ENCODE measurements around the gene ASIC4.
A peak's percentile ranks its signal among the peaks of the same experiment; 100 is the strongest.

ASIC4 gene

DNA sequence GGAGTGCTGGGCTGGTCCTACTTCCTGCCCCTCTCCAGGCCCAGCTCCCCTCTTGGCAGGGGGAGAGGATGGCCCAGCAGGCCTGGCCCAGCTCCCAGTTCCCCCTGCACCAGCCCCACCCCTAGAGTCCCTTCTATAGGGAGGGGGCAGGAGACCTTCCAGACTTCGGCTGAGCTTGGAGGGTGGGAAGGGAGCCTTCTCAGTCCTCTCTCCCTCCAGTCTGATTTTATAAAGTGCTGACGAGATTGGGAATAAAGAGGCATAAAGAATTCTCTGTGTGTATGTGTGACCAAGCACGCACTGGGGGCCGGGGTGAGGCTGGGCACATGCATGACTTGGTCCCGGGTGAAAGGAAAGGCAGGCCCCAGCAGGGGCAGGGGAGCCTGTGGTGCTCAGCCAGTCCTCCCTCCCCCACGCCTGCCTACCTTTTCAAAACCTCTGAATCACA is 24.2 kb downstream of the ASIC4 start:
- Histone ChIP-seq H3K27me3 (ENCODE audit: insufficient read depth, insufficient read length) (peaks cover 4% of the 10 kb centered on the region), H3K9me3 (ENCODE audit: insufficient read depth, low read length) (no peaks in the 10 kb centered on the region), H3K36me3 (ENCODE audit: insufficient read depth, insufficient read length, low read length) (peaks cover 29% of the 10 kb centered on the region), H3K4me3 (ENCODE audit: insufficient read length, low read depth) (no peak overlapping the region), H3K9ac (ENCODE audit: insufficient read length, low read depth) (peak overlapping the region; percentile 59), H3K4me1 (ENCODE audit: insufficient read depth, insufficient read length) (peaks cover 36% of the 10 kb centered on the region)
- DNase-seq (ENCODE audit: low read depth, low spot score): no peak
- TF ChIP-seq SUZ12 (IDR thresholded peaks at IDR 0.05; ENCODE audit: extremely low read depth, insufficient read depth, insufficient read length) (no peak), YY1 (IDR thresholded peaks at IDR 0.05; ENCODE audit: insufficient read depth, insufficient read length) (no peak), ZNF274 (IDR thresholded peaks at IDR 0.05; ENCODE audit: low read depth, low read length) (no peak)

DNA sequence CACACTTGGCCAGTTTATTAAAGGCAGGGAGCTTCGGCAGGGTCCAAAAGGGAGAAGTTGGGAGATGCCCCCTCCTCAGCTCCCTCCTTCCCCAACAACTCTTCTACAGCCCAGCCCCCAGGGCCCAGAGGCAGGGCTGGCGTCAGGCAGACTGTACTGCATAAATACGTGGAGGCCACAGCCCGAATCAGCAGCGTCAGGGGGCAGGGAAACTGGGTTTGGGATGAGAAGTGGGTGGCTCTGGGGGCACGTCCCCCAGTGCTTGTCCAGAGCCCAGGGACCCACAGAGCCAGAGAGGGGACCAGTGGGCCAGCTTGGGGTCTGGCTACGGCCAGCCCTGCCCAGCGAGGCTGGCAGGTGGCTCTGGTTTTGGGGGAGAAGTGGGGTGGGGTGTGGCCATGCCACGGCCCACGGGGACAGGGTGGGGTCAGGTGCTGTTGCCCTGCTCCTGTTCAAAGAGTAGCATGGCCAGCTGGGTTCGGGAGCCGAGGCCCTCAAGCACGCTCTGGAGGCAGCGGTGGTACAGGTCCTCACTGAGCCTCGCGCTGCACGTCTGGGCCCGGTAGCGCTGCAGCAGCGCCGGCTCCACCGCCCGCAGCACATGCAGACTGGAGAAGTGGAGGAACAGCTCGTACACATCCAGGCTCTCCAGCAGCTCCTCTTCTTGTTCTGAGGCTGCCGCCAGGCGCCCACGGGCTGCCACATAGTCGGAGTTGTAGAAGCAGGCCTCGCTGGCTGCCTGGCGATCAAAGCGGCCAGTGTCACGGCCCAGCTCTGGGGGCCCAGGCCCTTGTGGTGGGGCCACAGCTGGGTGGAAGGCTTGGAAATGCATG is 24.9 kb downstream of the ASIC4 start:
- Histone ChIP-seq H3K4me1 (ENCODE audit: insufficient read depth, insufficient read length) (peaks cover 36% of the 10 kb centered on the region), H3K4me3 (ENCODE audit: insufficient read length, low read depth) (no peak overlapping the region), H3K9ac (ENCODE audit: insufficient read length, low read depth) (peak overlapping the region; percentile 52), H3K36me3 (ENCODE audit: insufficient read depth, insufficient read length, low read length) (peaks cover 29% of the 10 kb centered on the region), H3K27me3 (ENCODE audit: insufficient read depth, insufficient read length) (peaks cover 6% of the 10 kb centered on the region), H3K9me3 (ENCODE audit: insufficient read depth, low read length) (no peaks in the 10 kb centered on the region)
- no peak for DNase-seq (ENCODE audit: low read depth, low spot score)
- TF ChIP-seq YY1 (IDR thresholded peaks at IDR 0.05; ENCODE audit: insufficient read depth, insufficient read length): no peak
- no peak for TF ChIP-seq ZNF274 (IDR thresholded peaks at IDR 0.05; ENCODE audit: low read depth, low read length)
- TF ChIP-seq SUZ12 (IDR thresholded peaks at IDR 0.05; ENCODE audit: extremely low read depth, insufficient read depth, insufficient read length): no peak

DNA sequence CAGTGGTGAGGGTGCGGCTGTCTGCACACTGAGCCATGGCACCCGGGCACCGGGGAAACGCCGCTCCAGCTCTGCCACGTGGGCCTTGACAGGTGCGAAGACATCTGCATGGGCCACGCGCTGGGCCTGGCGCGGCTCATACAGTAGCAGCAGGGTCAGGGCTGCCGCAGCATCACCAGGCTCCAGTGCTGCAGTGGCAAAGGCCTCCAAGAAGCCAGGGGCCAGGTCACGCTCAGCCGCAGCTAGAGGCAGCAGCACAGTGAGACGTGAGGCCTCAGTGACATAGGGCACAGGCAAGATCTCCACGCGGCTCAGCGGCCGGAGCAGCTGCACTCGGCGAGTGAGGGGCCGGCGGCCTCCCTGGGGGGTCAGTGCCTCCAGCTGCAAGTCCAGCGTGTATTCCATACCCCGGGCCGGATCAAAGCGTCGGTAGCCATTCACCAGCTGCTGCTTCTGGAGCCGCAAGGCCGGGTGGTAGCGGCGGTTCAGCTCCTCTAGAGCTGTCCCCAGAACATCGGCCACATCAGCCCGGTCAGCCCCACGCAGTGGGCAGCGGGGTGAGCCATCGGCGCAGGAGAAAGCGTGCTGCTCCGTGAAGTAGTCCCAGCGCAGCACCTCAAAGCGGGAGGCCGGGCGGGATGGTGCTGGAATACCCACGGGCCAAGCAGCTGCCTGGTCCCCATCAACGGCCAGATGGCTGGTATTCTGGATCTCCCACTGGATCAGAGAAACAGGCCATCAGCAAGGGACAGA is 25.8 kb downstream of the ASIC4 start:
- no peak overlapping the region for H3K4me3 ChIP-seq (ENCODE audit: insufficient read length, low read depth)

DNA sequence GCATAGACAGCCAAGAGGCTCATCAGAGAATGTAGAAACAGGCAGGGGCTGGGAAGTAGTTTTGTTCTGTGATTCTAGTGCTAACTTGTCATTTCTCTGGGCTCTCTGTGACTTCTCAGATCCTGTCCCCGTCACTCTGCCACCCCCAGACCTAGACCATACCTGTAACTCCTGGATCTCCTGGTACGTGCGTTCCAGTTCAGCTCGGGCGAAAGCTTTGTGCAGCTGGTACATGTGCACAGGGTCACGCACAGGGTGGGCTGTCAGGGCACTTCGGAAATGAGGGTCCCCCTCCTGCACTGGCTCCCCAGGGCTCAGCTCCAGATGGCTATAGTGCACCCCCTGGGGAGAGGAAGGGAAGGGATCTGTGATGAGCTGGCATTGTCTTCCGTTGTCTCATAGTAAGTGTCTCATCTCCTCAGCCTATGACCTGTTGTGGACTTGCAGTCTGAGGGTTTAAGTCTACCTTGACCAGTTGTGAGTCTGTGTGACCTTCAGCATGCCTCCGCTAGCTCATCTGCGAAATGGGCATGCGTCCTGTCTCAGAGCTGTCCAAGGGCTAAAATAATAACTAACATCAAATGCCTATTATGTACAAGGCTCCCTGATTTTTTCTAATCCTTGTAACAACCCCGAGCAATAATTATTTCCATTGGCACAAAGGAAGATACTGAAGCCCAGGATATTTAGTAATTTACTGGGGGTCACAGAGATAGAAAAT is 26.7 kb downstream of the ASIC4 start:
- H3K4me3 ChIP-seq (ENCODE audit: insufficient read length, low read depth): no peak overlapping the region
- no peak overlapping the region for H3K9ac ChIP-seq (ENCODE audit: insufficient read length, low read depth)
- H3K36me3 ChIP-seq (ENCODE audit: insufficient read depth, insufficient read length, low read length): peaks cover 29% of the 10 kb centered on the region
- TF ChIP-seq ZNF274 (IDR thresholded peaks at IDR 0.05; ENCODE audit: low read depth, low read length) (no peak), YY1 (IDR thresholded peaks at IDR 0.05; ENCODE audit: insufficient read depth, insufficient read length) (no peak), SUZ12 (IDR thresholded peaks at IDR 0.05; ENCODE audit: extremely low read depth, insufficient read depth, insufficient read length) (no peak)
- H3K27me3 ChIP-seq (ENCODE audit: insufficient read depth, insufficient read length): peaks cover 24% of the 10 kb centered on the region
- DNase-seq (ENCODE audit: low read depth, low spot score): no peak
- H3K4me1 ChIP-seq (ENCODE audit: insufficient read depth, insufficient read length): peaks cover 32% of the 10 kb centered on the region
- H3K9me3 ChIP-seq (ENCODE audit: insufficient read depth, low read length): no peaks in the 10 kb centered on the region

More for the DNA sequence above, 25.8 kb downstream of the ASIC4 start:
- no peaks in the 10 kb centered on the region for H3K9me3 ChIP-seq (ENCODE audit: insufficient read depth, low read length)
- DNase-seq (ENCODE audit: low read depth, low spot score): no peak
- H3K36me3 ChIP-seq (ENCODE audit: insufficient read depth, insufficient read length, low read length): peaks cover 29% of the 10 kb centered on the region
- TF ChIP-seq YY1 (IDR thresholded peaks at IDR 0.05; ENCODE audit: insufficient read depth, insufficient read length) (no peak), SUZ12 (IDR thresholded peaks at IDR 0.05; ENCODE audit: extremely low read depth, insufficient read depth, insufficient read length) (no peak), ZNF274 (IDR thresholded peaks at IDR 0.05; ENCODE audit: low read depth, low read length) (no peak)
- peaks cover 16% of the 10 kb centered on the region for H3K27me3 ChIP-seq (ENCODE audit: insufficient read depth, insufficient read length)
- H3K4me1 ChIP-seq (ENCODE audit: insufficient read depth, insufficient read length): peaks cover 36% of the 10 kb centered on the region
- H3K9ac ChIP-seq (ENCODE audit: insufficient read length, low read depth): no peak overlapping the region

DNA sequence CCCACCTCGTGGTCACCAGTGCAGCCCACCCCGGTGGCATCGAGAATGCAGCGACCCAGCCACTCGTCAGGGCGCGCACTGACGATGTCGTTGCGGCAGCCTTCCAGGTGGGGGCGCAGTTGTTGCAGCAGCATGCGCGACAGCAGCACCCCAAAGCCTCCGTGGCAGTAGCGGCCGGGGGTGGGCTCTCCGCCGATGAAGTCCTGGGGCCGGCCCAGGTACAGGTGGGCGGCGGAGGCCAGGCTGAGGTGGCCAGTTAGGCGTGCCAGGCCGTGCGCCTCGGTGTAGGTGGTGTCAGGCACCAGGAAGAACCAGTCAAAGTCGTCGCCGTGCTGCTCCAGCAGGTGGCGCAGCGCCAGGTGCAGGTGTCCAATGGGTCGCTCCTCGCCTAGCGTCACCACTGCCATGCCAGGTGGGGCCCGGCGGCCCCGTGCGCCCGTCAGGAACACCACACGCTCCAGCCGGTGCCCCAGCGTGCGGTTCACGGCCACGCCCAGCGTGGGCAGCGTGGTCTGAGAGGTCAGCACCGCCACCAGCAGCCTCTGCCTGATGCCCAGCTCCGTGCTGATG is 27.4 kb downstream of the ASIC4 start:
- H3K4me1 ChIP-seq (ENCODE audit: insufficient read depth, insufficient read length): peaks cover 32% of the 10 kb centered on the region
- peak; percentile 71 for DNase-seq (ENCODE audit: low read depth, low spot score)

DNA sequence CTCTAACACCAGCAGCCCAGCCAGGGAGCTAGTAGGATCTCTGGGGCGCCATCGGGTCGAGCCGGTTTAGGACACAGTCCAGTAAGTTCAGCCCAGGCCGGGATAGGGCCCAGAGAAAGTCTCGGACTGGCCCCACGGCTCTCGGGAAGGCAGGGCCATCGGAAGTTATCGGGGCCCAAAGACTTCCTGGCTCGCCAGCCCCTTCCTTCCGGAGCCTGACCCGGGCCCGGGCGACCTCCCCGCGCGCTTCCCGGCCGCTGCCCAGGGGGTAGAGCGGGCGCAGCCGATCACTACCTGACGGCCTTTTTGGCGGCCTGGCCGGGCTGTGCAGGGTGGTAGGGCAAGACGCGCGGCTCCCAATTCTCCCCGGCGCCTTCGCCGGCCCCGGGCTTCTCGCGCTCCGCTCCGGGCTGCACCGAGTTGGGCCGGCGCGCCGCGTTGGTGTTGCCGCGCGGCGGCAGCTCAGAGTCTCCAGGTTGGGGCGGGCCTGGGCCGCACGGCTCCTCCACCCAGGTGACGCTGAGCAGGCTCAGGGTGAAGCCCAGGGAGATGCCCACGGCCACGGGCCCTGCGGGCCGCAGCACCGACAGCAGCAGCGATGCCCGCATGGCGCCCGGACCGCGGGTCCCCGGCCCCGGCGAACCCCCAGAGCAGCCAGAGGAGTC is 28.8 kb downstream of the ASIC4 start:
- Histone ChIP-seq H3K36me3 (ENCODE audit: insufficient read depth, insufficient read length, low read length) (peaks cover 40% of the 10 kb centered on the region), H3K4me3 (ENCODE audit: insufficient read length, low read depth) (peak overlapping the region; percentile 88), H3K4me1 (ENCODE audit: insufficient read depth, insufficient read length) (peaks cover 20% of the 10 kb centered on the region), H3K27me3 (ENCODE audit: insufficient read depth, insufficient read length) (peaks cover 32% of the 10 kb centered on the region), H3K9ac (ENCODE audit: insufficient read length, low read depth) (peak overlapping the region; percentile 95), H3K9me3 (ENCODE audit: insufficient read depth, low read length) (no peaks in the 10 kb centered on the region)
- no peak for DNase-seq (ENCODE audit: low read depth, low spot score)
- TF ChIP-seq SUZ12 (IDR thresholded peaks at IDR 0.05; ENCODE audit: extremely low read depth, insufficient read depth, insufficient read length) (no peak), ZNF274 (IDR thresholded peaks at IDR 0.05; ENCODE audit: low read depth, low read length) (no peak), YY1 (IDR thresholded peaks at IDR 0.05; ENCODE audit: insufficient read depth, insufficient read length) (no peak)

More for the DNA sequence above, 27.4 kb downstream of the ASIC4 start:
- H3K36me3 ChIP-seq (ENCODE audit: insufficient read depth, insufficient read length, low read length): peaks cover 29% of the 10 kb centered on the region
- H3K9ac ChIP-seq (ENCODE audit: insufficient read length, low read depth): peak overlapping the region; percentile 44
- no peaks in the 10 kb centered on the region for H3K9me3 ChIP-seq (ENCODE audit: insufficient read depth, low read length)
- no peak overlapping the region for H3K4me3 ChIP-seq (ENCODE audit: insufficient read length, low read depth)
- peaks cover 29% of the 10 kb centered on the region for H3K27me3 ChIP-seq (ENCODE audit: insufficient read depth, insufficient read length)
- no peak for TF ChIP-seq ZNF274 (IDR thresholded peaks at IDR 0.05; ENCODE audit: low read depth, low read length)
- no peak for TF ChIP-seq YY1 (IDR thresholded peaks at IDR 0.05; ENCODE audit: insufficient read depth, insufficient read length)
- TF ChIP-seq SUZ12 (IDR thresholded peaks at IDR 0.05; ENCODE audit: extremely low read depth, insufficient read depth, insufficient read length): no peak

All from NT2/D1 (cell line).